HepG2 (cell line): ENCODE data around the gene C12orf56.

Source experiments
- POLR2AphosphoS2 ChIP-seq: IDR thresholded peaks from 2 replicates; pipeline ENCODE4 v1.6.1; 2011; ENCODE audit warnings: low read depth, low read length, improper control_type of control experiment
- SCMH1 ChIP-seq: sonication (generic); formaldehyde crosslinking; IDR thresholded peaks from 2 replicates; pipeline ENCODE4 v1.9.0; 2021; ENCODE audit warnings: missing genetic modification reagents, mild to moderate bottlenecking, borderline replicate concordance
- SMAD3 ChIP-seq: sonication (generic); formaldehyde crosslinking; IDR thresholded peaks from 2 replicates; pipeline ENCODE4 v1.4.0; 2020; ENCODE audit warnings: missing genetic modification reagents
- ZNF609 ChIP-seq: sonication (generic); formaldehyde crosslinking; IDR thresholded peaks from 2 replicates; pipeline ENCODE4 v1.4.0; 2020; ENCODE audit warnings: mild to moderate bottlenecking, missing genetic modification reagents, borderline replicate concordance
- ZNF678 ChIP-seq: sonication (generic); formaldehyde crosslinking; IDR thresholded peaks from 2 replicates; pipeline ENCODE4 v1.4.0; 2020; ENCODE audit warnings: mild to moderate bottlenecking, missing genetic modification reagents
- TF ChIP-seq, protein P1 (sequence below): sonication (generic); formaldehyde crosslinking; IDR thresholded peaks from 2 replicates; pipeline ENCODE4 v1.5.0; 2020; ENCODE audit warnings: mild to moderate bottlenecking, missing genetic modification reagents
- TF ChIP-seq, protein P2 (sequence below): sonication (generic); formaldehyde crosslinking; IDR thresholded peaks from 2 replicates; pipeline ENCODE4 v1.8.1; 2022; ENCODE audit warnings: mild to moderate bottlenecking, missing genetic modification reagents
- TF ChIP-seq, protein P3 (sequence below): sonication (generic); formaldehyde crosslinking; IDR thresholded peaks from 2 replicates; pipeline ENCODE4 v1.5.0; 2020; ENCODE audit warnings: mild to moderate bottlenecking, missing genetic modification reagents, moderate library complexity

DNA sequence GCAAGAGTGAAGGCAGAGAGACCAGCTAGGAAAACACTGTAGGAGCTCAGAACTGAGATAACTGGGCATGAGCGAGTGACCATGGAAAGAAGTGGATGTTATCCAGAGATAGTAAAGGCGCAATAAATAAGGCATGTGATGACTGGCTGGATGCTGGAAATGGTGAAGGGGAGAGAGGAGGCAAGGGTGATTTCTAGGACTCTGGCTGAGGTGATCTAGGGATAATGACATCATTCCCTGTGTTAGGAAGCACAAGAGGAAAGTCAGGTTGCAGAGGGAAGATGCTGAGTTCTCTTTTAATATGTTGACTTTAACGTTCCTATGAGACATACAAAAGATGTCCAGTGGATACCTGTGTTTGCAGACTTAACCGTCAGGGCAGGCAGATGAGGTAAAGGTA is 78.7 kb downstream of the C12orf56 start:
- TF ChIP-seq SCMH1 (CRISPR knock-in tag): no peak
- TF ChIP-seq, protein P1, sequence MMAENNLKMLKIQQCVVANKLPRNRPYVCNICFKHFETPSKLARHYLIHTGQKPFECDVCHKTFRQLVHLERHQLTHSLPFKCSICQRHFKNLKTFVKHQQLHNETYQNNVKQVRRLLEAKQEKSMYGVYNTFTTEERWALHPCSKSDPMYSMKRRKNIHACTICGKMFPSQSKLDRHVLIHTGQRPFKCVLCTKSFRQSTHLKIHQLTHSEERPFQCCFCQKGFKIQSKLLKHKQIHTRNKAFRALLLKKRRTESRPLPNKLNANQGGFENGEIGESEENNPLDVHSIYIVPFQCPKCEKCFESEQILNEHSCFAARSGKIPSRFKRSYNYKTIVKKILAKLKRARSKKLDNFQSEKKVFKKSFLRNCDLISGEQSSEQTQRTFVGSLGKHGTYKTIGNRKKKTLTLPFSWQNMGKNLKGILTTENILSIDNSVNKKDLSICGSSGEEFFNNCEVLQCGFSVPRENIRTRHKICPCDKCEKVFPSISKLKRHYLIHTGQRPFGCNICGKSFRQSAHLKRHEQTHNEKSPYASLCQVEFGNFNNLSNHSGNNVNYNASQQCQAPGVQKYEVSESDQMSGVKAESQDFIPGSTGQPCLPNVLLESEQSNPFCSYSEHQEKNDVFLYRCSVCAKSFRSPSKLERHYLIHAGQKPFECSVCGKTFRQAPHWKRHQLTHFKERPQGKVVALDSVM (CRISPR knock-in tag): no peak
- TF ChIP-seq, protein P2, sequence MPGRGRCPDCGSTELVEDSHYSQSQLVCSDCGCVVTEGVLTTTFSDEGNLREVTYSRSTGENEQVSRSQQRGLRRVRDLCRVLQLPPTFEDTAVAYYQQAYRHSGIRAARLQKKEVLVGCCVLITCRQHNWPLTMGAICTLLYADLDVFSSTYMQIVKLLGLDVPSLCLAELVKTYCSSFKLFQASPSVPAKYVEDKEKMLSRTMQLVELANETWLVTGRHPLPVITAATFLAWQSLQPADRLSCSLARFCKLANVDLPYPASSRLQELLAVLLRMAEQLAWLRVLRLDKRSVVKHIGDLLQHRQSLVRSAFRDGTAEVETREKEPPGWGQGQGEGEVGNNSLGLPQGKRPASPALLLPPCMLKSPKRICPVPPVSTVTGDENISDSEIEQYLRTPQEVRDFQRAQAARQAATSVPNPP: no peak
- TF ChIP-seq, protein P3, sequence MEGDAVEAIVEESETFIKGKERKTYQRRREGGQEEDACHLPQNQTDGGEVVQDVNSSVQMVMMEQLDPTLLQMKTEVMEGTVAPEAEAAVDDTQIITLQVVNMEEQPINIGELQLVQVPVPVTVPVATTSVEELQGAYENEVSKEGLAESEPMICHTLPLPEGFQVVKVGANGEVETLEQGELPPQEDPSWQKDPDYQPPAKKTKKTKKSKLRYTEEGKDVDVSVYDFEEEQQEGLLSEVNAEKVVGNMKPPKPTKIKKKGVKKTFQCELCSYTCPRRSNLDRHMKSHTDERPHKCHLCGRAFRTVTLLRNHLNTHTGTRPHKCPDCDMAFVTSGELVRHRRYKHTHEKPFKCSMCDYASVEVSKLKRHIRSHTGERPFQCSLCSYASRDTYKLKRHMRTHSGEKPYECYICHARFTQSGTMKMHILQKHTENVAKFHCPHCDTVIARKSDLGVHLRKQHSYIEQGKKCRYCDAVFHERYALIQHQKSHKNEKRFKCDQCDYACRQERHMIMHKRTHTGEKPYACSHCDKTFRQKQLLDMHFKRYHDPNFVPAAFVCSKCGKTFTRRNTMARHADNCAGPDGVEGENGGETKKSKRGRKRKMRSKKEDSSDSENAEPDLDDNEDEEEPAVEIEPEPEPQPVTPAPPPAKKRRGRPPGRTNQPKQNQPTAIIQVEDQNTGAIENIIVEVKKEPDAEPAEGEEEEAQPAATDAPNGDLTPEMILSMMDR (CRISPR knock-in tag): no peak
- no peak for TF ChIP-seq POLR2AphosphoS2
- TF ChIP-seq SMAD3 (CRISPR knock-in tag): no peak
- TF ChIP-seq ZNF609: no peak
- no peak for TF ChIP-seq ZNF678 (CRISPR knock-in tag)
